NT2/D1 (cell line): Measurements from ENCODE around the gene PPM1L.
A peak's percentile ranks its signal among the peaks of the same experiment; 100 is the strongest.
"Not testable (repeated sequence)": the region's sequence is repeated elsewhere in the genome, so short reads cannot be mapped to it uniquely, and the experiment has no call there.

Experiments used
- DNase-seq: peaks from one replicate; pipeline ENCODE4 v3.0.0-alpha.2; 2011; ENCODE audit warnings: low read depth, low spot score
- H3K27me3 ChIP-seq: 2 replicates; pipeline ENCODE4 v1.6.0; 2011; ENCODE audit warnings: mild to moderate bottlenecking; ENCODE audit not compliant: insufficient read length, insufficient read depth
- H3K36me3 ChIP-seq: 2 replicates; pipeline ENCODE4 v1.6.1; 2011; ENCODE audit warnings: mild to moderate bottlenecking, low read length, mixed read lengths; ENCODE audit not compliant: insufficient read depth, insufficient read length
- H3K4me1 ChIP-seq: 2 replicates; pipeline ENCODE4 v1.5.1; 2011; ENCODE audit not compliant: insufficient read depth, insufficient read length
- H3K4me3 ChIP-seq: 2 replicates; pipeline ENCODE4 v1.5.1; 2011; ENCODE audit warnings: low read depth; ENCODE audit not compliant: insufficient read length
- H3K9ac ChIP-seq: 2 replicates; pipeline ENCODE4 v1.6.0; 2011; ENCODE audit warnings: low read depth; ENCODE audit not compliant: insufficient read length
- H3K9me3 ChIP-seq: 2 replicates; pipeline ENCODE4 v1.5.1; 2011; ENCODE audit warnings: mild to moderate bottlenecking, low read length; ENCODE audit not compliant: insufficient read depth
- SUZ12 ChIP-seq: IDR thresholded peaks from 2 replicates; pipeline ENCODE4 v1.6.1; 2011; ENCODE audit not compliant: insufficient read length, insufficient read depth; ENCODE audit errors: extremely low read depth
- YY1 ChIP-seq: IDR thresholded peaks from 2 replicates; pipeline ENCODE4 v1.6.1; 2011; ENCODE audit not compliant: insufficient read length, insufficient read depth
- ZNF274 ChIP-seq: IDR thresholded peaks from 2 replicates; pipeline ENCODE4 v1.6.1; 2011; ENCODE audit warnings: mild to moderate bottlenecking, low read depth, low read length

Gene PPM1L

DNA sequence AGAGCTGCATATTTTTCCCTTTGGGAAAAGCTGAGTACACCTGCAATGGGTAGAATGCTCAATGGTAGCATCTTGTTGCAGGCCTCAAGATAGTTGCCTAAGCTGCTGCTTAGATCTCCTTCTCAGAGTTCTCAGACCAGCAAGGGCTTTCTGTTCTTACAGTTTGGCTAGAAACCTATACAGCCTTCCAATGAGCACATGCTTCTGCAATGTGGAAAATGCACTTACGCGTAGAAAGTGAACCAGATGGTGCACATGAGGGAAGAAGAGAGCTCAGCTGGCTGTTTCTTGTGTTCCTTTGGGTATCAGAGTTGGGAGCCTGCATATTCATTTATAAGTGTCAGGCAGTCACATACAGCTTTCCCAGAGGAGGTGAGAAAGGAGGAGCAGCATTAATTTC is 212.7 kb downstream of the PPM1L start:
- Histone ChIP-seq H3K4me1 (no peaks in the 10 kb centered on the region), H3K36me3 (no peaks in the 10 kb centered on the region), H3K9ac (no peak overlapping the region), H3K27me3 (no peaks in the 10 kb centered on the region), H3K9me3 (no peaks in the 10 kb centered on the region), H3K4me3 (no peak overlapping the region)
- TF ChIP-seq SUZ12 (no peak), YY1 (no peak), ZNF274 (no peak)
- DNase-seq, result no peak

DNA sequence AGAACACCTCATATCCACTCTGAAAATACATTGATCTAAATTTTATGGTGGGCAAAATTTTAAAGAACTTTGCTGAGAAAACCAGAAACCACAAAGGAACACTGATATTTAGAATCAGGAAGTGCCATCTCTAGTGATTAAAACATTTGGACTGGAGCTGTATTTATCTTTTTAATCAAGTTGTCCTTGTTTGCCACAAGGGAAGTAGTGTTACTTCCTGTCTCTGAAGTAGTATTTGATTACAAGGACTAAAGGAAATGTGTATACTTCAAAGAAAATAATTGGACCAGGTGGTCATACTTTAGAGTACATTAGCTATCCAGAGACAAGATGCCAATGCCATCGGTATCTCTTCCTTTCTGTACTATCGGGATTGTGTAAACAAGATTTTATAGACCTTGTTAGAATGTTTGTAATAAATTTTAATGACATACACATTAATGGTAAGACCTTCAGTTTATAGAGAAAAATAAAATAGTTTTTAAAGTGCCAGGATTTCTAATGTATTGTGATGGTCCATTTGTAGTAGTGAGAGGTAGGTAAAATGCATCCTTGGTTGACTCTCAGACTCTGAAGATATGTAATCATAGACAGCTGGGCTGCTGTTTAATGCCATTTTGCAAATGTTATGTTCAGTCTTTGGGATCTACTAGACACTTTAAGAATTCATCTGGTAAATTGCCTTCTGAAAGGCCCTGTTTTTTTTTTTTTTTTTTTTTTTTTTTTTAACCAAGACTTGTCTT is 217.2 kb downstream of the PPM1L start:
- H3K9ac ChIP-seq, result no peak overlapping the region
- no peaks in the 10 kb centered on the region for H3K36me3 ChIP-seq
- no peaks in the 10 kb centered on the region for H3K4me1 ChIP-seq
- TF ChIP-seq YY1 (no peak), SUZ12 (no peak), ZNF274 (no peak)
- no peaks in the 10 kb centered on the region for H3K9me3 ChIP-seq
- DNase-seq, result no peak
- no peaks in the 10 kb centered on the region for H3K27me3 ChIP-seq
- H3K4me3 ChIP-seq, result no peak overlapping the region

DNA sequence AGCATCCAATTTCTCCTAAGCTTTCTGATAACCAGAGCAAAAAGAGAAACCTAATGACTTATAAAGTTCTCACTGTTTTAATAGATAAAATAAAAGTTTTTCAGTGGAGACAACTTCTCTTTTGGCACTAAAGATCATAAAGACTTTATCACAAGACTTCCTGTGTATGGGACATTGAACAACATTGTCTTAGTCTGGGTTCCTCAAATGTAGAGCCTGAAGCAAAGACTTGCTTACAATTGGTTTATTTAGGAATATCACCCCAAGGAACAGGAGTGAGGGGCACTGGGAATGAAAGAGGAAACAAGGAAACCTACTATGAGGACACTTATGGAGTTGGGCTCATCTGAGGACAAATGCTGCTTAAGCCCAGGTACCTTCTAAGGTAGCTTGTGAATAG is 221.7 kb downstream of the PPM1L start:
- no peak for TF ChIP-seq SUZ12
- DNase-seq, result no peak
- no peaks in the 10 kb centered on the region for H3K27me3 ChIP-seq

DNA sequence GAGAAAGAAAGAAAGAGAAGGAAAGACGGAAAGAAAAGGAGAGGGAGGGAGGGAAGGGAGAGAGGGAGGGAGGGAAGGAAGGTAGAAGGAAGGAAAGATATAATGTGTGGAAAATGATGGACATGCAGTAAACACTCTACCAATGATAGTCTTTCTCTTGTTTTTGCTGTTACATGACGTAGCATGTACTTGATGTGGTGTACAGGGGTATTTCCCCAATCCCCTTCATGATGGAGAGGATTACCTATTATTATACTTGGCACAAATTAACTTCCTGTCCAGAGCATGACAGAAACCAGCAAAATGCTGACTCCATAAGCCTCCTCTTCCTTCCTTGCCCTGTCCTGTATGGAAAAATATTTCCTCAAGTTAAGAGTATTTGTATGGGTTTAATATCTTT is 224.7 kb downstream of the PPM1L start:
- Histone ChIP-seq H3K4me1 (no peaks in the 10 kb centered on the region), H3K36me3 (no peaks in the 10 kb centered on the region), H3K27me3 (no peaks in the 10 kb centered on the region), H3K4me3 (no peak overlapping the region), H3K9me3 (peaks cover 29% of the 10 kb centered on the region), H3K9ac (no peak overlapping the region)
- no peak for TF ChIP-seq ZNF274
- no peak for TF ChIP-seq YY1
- no peak for DNase-seq

More for the DNA sequence above, 221.7 kb downstream of the PPM1L start:
- H3K36me3 ChIP-seq, result no peaks in the 10 kb centered on the region
- no peak overlapping the region for H3K4me3 ChIP-seq
- H3K4me1 ChIP-seq, result no peaks in the 10 kb centered on the region
- H3K9me3 ChIP-seq, result peaks cover 4% of the 10 kb centered on the region
- H3K9ac ChIP-seq, result no peak overlapping the region

DNA sequence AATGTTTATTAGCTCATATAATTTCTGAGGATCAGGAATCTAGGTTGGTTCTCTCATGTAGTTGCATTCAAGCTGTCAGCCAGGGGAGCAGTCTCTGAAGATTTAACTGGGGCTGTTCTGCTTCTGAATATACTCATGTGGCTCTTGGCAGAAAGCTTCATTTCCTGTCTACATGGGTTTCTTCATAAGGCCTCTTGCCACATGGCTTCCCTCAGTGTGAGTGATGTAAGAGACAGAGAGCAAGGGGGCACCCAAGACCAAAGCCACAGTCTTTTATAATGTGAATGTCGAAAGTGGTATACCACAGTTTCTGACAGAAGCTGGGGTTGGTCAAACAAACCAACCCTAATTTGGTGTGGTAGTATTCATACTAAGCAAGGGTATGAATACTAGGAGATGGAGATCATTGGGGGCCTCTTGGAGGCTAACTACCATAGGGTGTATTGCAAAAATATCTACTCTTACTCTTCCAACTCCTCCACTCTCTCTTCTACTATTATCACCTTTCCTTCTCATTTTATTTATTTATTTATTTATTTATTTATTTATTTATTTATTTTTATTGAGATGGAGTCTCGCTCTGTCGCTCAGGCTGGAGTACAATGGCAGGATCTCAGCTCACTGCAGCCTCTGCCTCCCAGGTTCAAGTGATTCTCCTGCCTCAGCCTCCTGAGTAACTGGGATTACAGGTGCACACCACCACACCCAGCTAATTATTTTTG is 225.3 kb downstream of the PPM1L start:
- TF ChIP-seq YY1 (no peak), ZNF274 (no peak), SUZ12 (no peak)
- peaks cover 29% of the 10 kb centered on the region for H3K9me3 ChIP-seq
- no peak for DNase-seq

DNA sequence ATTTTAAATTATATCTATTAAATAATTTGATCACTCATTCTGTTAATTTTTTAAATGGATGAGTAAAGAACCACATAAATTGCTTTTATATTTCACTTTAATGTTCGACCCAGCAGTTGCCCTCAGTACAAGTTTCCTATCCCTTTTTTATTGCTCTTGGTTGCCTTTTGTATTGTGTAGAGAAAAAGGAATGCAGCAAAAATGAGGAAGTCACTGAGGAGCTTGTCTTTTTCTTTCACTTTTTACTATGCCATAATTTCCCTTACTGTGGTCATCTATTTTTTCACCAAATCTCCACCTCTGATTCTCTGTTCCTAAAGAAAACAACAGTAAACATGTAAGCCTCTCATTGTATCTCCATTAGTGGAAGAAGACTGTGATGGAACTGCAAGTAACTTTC is 226.5 kb downstream of the PPM1L start:
- Histone ChIP-seq H3K4me1 (no peaks in the 10 kb centered on the region), H3K9me3 (peaks cover 29% of the 10 kb centered on the region), H3K27me3 (no peaks in the 10 kb centered on the region), H3K36me3 (no peaks in the 10 kb centered on the region), H3K9ac (no peak overlapping the region), H3K4me3 (no peak overlapping the region)
- DNase-seq, result no peak
- TF ChIP-seq YY1, result no peak
- no peak for TF ChIP-seq SUZ12
- TF ChIP-seq ZNF274, result no peak

More for the DNA sequence above, 225.3 kb downstream of the PPM1L start:
- no peaks in the 10 kb centered on the region for H3K36me3 ChIP-seq
- H3K4me3 ChIP-seq, result no peak overlapping the region
- no peaks in the 10 kb centered on the region for H3K27me3 ChIP-seq
- no peak overlapping the region for H3K9ac ChIP-seq
- H3K4me1 ChIP-seq, result no peaks in the 10 kb centered on the region

DNA sequence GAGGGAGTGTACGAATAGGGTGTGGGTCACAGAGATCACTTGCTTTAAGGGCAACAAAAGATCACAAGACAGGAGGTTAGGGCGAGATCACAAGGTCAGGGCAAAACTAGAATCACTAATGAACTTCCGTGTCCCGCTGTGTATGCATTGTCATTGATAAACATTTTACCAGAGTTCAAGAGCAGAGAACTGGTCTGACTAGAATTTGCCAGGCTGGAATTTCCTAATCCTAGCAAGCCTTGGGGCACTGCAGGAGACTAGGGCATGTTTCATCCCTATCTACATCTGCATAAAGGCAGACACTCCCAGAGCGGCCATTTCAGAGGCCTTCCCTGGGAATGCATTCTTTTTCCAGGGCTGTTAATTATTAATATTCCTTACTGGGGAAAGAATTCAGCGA is 227.9 kb downstream of the PPM1L start:
- not testable (repeated sequence) for H3K4me3 ChIP-seq, H3K27me3 ChIP-seq, H3K4me1 ChIP-seq, H3K36me3 ChIP-seq, H3K9ac ChIP-seq
- peaks cover 29% of the 10 kb centered on the region for H3K9me3 ChIP-seq
- peak; percentile 15 for DNase-seq

DNA sequence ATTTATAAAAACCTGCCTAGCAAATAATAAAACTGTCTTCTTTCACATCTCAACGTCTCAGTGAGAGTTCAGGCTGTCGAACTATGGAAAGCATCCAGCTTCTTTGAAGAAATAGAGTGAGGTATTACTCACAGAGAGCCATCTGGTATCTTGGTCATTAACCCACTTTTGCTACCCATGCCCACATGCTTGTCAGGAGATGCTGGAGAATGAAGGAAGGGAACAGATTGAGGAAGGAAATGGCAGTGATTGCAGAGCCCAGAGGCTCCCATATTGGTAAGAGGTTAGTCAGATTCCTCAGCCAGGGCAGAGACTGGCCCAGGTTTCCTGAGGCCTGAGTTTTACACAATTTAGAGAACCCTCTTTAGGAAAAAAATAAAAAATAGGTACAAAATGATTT is 230.0 kb downstream of the PPM1L start:
- Histone ChIP-seq H3K36me3 (no peaks in the 10 kb centered on the region), H3K9me3 (peaks cover 29% of the 10 kb centered on the region), H3K4me3 (no peak overlapping the region), H3K4me1 (no peaks in the 10 kb centered on the region), H3K9ac (no peak overlapping the region), H3K27me3 (no peaks in the 10 kb centered on the region)
- TF ChIP-seq SUZ12 (no peak), YY1 (no peak), ZNF274 (no peak)
- no peak for DNase-seq
